HG02884 (cell line): ENCODE results near the gene MVB12A.

Experiments
- ATAC-seq: cut with Tn5 transposase; IDR thresholded peaks from one replicate; pipeline ENCODE4 v1.9.1; 2021; ENCODE audit warnings: mild to moderate bottlenecking, moderate library complexity; ENCODE audit not compliant: unreplicated experiment

MVB12A gene

DNA sequence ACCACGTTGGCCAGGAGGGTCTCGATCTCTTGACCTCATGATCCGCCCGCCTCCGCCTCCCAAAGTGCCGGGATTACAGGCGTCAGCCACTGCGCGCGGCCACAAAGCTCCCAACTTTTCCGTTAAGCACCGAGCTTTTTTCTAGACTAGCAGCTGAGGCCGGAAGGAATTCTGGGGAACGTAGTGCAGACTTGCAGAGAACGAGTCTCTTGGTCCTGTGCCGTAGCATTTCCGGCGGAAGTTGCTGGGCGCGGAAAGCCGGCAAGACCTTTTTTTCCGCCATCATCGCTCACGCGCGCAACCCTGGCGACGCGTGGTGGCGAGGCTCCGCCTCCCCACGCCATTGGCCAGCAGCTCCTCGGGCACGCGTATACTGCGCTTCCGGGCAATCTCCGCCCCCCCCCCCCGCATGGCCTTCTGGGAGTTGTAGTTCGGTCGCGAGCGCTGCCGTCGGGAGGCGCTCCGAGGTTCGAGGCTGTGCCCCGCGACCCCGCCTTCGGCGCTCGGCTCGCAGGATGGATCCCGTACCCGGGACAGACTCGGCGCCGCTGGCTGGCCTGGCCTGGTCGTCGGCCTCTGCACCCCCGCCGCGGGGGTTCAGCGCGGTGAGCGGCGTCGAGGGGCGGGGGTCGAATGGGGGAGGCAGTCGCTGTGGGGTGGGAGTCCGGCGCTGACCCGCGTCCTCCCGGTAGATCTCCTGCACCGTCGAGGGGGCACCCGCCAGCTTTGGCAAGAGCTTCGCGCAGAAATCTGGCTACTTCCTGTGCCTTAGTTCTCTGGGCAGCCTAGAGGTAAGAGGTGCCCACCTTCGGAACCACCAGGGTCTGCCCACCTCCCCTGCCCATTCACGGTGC, at the start of gene MVB12A:
TSS of gene MVB12A (plus strand) at position 427 of the 854 bp plus-strand sequence. CDS start at position 516, 89 bp downstream.
- ATAC-seq = peak; percentile 81

DNA sequence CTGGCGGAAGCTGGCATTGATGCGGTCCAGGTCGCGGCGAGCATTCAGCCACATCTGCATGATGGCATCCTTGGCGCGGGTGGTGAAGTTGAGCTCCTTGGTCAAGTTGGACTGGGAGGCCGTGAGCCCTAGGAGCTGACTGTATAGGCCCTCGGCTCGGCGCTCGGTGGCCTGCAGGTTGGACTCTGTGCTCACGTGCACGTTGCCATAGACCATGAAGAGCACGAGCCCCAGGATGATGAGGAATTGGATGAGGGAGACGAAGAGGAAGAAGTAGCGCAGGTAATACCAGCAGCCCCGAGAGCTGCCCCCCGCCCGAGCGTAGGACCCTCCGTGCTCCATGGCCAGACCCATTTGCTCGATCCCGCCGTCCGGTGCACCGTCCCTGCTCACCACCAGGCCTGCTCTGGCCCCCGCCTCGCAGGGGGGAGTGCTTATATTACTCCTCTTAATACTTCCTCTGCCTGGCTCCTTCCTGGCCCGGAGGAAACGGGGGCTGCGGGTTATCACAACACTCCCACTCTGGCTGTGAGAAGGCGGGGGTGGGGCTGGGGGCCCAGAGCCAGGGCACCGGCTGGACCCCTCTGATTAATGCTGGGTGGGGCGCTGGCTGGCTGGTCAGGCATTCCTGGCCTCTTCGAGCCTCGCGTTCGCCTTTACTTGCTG, 42.8 kb upstream of the MVB12A start, which contains the start of gene PLVAP:
TSS of gene PLVAP (minus strand) at position 408 of the 666 bp plus-strand sequence. CDS start at position 354, 54 bp downstream.
- ATAC-seq = no peak

- ATAC-seq = no peak
These were observed 41.6 kb upstream of the MVB12A start for GRCh38 chr19:17378271-17378670.

DNA sequence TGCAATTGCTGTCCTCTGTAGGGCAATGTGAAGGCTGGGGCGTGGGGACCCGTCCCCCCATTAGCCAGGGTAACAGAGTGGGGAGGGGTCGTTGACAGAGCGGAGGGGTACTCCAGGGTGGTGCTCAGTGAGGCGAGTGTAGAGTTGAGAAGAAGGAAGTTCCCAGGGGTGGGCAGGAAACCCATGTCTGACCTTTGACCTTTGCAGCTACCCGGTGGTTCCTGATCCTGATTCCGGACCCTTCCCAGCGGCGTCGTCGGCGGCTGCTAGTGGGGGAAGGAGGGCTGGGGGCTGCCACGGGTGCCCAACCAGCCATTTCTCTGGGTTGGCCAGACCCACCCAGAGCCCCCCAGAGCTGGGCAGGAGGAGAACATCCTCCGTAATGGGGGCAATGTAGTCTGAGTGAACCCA, 40.6 kb upstream of the MVB12A start:
- no peak for ATAC-seq

- no peak for ATAC-seq
These were observed 39.3 kb upstream of the MVB12A start for GRCh38 chr19:17380426-17381138.

DNA sequence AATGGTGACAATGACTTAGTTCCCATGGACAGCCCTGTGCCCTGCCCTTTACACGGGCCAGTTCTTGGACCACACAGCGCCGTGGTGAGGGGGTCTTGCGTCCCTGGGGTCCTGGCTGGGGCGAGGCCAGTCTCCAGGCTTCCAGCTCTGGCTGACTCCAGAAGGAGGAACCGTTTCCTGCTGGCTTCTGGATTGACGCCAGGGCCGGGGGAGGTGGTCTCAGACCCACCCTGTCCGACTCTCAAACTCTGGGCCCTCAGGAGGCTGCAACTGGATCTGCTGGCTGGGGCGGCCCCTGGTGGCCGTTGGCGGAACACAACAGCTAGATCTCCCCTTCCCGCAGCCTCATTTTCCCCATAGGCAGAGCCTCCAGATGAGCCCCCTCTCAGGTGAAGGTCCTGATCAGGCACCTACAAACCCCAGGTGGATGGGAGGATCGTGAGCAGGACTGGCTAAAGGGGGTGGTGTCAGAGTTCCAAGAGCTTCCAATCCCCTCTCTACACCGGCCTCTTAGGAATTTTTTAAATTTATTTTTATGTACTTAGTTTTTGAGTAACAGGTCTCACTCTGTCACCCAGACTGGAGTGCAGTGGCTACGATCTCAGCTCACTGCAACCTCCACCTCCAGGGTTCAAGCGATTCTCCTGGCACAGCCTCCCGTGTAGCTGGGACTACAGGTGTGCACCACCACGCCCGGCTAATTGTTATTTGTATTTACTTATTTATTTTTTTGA, 33.8 kb upstream of the MVB12A start:
- no peak for ATAC-seq

DNA sequence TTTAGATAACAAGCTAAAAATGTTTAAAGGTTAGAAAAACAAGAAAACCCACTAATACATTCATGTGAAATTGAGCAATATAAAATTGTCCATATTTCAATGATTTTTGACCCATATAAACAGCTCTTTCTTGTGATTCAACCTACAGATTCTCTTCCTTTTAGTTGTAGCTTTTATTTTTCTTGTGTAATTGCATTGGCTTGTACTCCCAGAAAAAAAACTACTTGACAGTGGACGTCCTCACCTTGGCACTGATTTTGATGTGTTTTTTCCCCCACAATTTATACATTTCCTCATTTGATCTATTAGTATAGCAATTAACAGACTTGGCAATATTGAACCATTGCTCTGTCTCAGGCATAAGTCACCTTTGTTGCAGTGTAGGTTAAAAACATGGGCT, 30.6 kb upstream of the MVB12A start:
- ATAC-seq = no peak

- ATAC-seq = no peak
These were observed 29.7 kb upstream of the MVB12A start for GRCh38 chr19:17389957-17390664.

DNA sequence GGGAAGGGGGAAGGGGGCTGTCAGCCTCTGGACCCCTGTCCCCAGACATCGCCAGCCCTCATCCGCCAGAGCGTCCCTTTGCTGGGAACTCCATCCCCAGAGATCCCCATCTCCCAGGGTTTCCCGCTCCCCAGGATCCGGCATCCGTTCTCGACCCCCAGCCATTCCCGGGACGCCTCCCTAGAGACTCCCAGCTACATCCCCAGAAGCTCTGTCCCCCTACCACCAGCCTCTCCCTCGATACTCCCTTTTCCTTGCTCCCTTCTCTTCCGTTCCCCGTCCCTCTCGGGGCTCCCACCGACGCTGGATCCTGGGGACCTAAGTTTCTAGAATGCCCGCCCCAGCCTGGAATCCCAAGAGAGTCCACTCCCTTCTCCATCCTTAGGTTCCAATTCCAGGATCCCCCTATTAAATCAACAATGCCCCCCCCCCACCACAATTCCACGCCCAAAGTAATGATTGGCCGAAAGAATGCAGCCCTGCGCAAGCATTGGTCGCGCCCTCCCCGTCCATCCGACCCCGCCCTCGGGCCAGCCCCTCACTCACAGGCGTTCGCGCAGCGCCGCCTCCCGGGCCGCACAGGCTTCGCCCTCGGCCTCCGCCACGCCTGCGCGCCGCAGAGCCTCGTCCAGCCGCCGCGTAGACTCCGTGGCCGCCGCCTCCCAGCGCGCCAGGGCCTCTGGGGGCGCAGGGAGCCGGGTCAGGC, 29.0 kb upstream of the MVB12A start:
- ATAC-seq = peak; percentile 83

DNA sequence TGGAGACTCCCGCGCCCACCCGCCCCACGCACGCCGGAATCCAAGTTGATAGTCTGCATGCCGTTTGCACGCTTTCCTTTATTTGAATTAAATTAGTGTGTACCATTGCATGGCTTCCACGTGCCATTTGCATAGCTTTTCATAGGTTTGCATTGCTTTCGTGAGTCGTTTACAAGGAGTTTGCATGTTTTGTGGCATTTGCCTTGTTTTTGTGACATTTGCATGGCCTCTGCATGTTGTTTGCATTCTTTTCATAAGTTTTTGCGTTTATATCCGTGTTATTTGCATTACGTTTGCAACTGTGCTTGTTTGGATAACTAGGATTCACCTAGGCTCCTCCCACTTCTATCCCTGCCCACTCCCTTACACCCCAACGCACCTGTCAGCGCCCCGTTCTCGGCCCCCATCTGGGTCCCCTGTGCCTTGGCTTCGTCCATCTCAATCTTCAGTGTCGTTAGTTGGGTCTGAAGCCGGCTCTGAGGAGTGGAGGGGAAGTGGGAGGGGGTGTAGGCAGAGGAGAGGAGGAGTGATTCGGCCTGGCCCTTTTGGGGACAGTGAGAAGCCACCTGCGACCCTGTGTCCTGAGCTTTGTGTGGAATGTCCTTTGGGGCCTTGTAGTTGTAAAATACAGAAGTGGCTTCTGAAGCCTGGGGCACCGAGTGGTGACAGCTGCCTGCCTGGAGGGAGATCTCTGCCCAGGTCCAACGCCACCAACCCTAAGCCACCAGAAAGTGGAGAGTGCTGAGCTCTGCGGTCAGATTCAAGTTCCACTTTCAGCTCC, 28.3 kb upstream of the MVB12A start:
- no peak for ATAC-seq

GRCh38 chr19:17393002-17393401, 26.8 kb upstream of the MVB12A start:
- ATAC-seq = no peak

DNA sequence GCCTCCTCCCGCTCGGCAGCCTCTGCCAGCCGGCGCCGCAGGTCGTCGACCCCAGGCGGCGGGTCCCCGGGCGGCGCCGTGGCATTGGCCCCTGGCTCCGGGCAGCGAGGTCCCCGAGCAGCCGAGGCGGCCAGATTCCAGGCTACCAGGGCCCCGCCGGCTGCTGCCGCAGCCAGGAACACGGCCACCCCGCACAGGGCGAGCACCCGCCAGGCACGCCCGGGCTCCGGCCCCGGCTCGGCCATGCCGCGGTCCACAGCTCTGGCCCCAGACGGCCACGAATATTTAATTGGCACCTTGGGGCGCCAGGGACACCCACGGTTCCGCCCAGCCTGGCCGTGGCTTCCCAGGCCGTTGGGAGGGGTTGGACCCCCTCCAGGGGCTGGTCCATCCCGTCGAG, 25.9 kb upstream of the MVB12A start, which contains the start of gene CCDC194:
TSS of gene CCDC194 (minus strand) at position 283 of the 400 bp plus-strand sequence. CDS start at position 245, 38 bp downstream.
- ATAC-seq = no peak

- no peak for ATAC-seq
These were observed 24.9 kb upstream of the MVB12A start for GRCh38 chr19:17394891-17395415.

DNA sequence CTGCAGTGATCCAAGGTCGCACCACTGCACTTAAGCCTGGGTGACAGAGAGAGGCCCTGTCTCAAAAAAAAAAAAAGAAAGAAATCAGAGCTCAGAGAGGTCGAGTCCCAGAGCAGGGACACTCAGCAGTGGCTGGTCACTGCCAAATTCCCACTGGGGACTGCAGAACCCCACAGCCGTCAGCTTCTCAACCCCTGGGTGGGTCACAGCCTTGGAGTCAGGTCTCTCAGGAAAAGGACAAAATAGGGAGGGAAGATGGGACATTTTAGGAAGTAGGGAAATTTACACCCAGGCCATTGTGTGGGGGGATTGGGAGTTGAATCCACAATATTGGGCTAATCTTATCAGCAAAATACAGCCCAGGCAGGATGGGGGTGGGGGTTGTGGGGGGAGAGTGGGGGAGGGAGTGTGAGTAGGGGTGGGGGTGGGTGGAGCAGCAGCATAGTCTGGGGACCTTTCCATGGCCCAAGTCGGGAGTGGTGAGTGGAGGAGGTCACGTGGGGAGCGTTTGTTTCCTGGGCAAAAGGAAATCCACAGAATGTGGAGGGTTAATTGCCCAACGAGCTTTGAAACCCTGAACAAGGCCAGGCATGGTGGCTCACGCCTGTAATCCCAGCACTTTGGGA, 20.8 kb upstream of the MVB12A start:
- ATAC-seq = no peak

DNA sequence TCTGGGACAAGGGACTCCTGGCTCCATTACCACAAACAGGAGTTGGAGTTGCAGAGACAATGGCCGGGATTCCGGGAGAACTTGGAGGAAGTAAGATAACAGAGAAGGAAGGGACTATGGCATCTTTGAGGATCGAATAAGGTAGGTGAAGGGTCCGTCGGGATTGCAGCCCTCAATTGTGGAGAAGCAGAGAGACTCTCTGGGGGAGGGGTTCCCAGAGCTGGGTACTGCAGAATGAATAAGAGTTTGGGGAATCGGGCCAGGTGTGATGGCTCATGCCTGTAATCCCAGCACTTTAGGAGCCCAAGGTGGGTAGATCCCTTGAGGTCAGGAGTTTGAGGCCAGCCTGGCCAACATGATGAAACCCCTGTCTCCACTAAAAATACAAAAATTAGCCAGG, 18.2 kb upstream of the MVB12A start:
- no peak for ATAC-seq

DNA sequence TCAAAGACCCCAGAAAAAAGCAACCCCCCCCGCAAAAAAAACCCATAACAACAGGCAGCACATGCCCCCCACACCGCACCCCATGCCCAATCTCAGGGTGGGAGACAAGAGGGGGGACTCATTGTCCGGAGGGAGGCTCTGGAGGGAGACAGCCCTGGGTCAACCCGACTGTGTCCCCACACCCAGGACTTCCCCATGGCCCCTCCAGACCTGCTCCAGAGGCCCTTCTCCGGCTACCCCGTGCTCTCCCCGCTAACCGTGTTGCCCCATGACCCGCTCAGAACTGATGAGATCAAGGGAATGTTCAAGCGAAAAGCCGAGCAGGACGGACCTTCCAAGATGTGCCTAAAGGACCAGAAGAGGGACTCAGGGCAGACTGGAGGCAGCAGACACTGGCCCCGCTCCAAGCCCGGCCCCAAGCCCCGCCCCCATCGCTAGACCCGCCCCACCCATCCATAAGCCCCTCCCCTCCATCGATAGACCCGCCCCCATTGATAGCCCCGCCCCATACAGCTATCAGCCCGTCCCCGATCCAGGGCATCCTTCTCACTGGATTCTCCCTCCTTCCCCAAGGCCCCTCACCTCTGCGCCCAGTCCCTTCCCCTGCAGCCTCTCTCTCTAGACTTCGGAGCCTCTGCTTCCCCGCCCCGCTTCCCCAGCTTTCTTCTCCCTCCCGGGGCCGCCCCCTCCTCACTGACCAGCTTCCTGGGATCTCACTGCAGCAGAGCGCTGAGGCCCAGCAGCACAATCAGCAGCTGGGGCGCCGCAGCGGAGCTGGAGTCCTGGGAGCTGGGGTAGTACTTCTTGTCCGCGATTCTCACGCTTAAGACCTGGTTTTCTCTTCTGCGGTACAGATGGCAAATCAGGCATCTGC, 16.6 kb upstream of the MVB12A start:
- ATAC-seq = no peak

GRCh38 chr19:17404015-17404414, 15.8 kb upstream of the MVB12A start:
- no peak for ATAC-seq
